ENCODE results near the gene FADS2. TPM values are rescaled to one million over a fixed set of nuclear protein-coding genes. Genes with fewer than 3 reads are reported as not detected.

Gene FADS2
- total and polyA plus RNA-seq, 9 of the 15 experiments (the other 6 are each of a cell fraction or from before 2014, with no cell fraction given): 2.9 to 42.8 (median 16.2) TPM

GRCh38 chr11:61797263-61797944 lies 30.7 kb upstream of the FADS2 start (continued):
- no peak for TF ChIP-seq CCAR2 (IDR thresholded peaks at IDR 0.05; ENCODE audit: low read depth, low read length)
- TF ChIP-seq NFE2 (IDR thresholded peaks at IDR 0.05; ENCODE audit: low read depth): no peak
- peak; percentile 41; the same call in 1 of the 2 replicates for TF ChIP-seq EP400 (IDR thresholded peaks at IDR 0.05)
- no peak for TF ChIP-seq ZNF511 (CRISPR knock-in tag; IDR thresholded peaks at IDR 0.05)
- TF ChIP-seq MTA1 (IDR thresholded peaks at IDR 0.05; ENCODE audit: borderline replicate concordance): no peak
- 0 out of 2 replicates have a peak, but pooled peaks have one; percentile 5 for TF ChIP-seq ZNF3 (CRISPR knock-in tag; IDR thresholded peaks at IDR 0.05)
- TF ChIP-seq ERF (CRISPR knock-in tag; IDR thresholded peaks at IDR 0.05): 0 out of 2 replicates have a peak, but pooled peaks have one; percentile 6
- peak in 1 of 2 experiments; percentile 36; a peak in 1 of 4 replicates for TF ChIP-seq RCOR1 (IDR thresholded peaks at IDR 0.05; ENCODE audit: borderline replicate concordance in 1 of 2, low read depth in 2 of 2, low read length in 2 of 2)
- no peak for TF ChIP-seq ZNF778 (CRISPR knock-in tag; IDR thresholded peaks at IDR 0.05)
- 0 out of 2 replicates have a peak, but pooled peaks have one; percentile 0 for TF ChIP-seq ZNF23 (CRISPR knock-in tag; IDR thresholded peaks at IDR 0.05)
- peak; percentile 80 for TF ChIP-seq REST (IDR thresholded peaks at IDR 0.05; ENCODE audit: borderline replicate concordance)
- TF ChIP-seq REST (CRISPR knock-in tag; IDR thresholded peaks at IDR 0.05; ENCODE audit: low read depth): no peak
